Heart right ventricle (tissue), 16 donors: ENCODE measurements around the gene MXI1. TPM values are rescaled to one million over a fixed set of nuclear protein-coding genes. Genes with fewer than 3 reads are reported as not detected.

ENCODE experiments used
- ATAC-seq, 8 donors: fragments of 200-7000 bp; cut with Tn5 transposase; one replicate each; pipeline ENCODE4 v1.9.1; 2020; ENCODE audit warnings: mild to moderate bottlenecking in 8 of 8, moderate library complexity in 8 of 8, moderate number of reproducible peaks in 1 of 8
- DNase-seq, 2 donors: peaks; one replicate each; pipeline ENCODE4 v3.0.0-alpha.2; 2020
- H3K27ac ChIP-seq, 10 donors: fragments of 200-600 bp; sonication (generic) in 2 of 10; one replicate each; pipeline versions ENCODE4 v1.5.0 to v1.8.0; 2020 to 2022; ENCODE audit warnings: mild to moderate bottlenecking in 3 of 10
- H3K27me3 ChIP-seq, 7 donors: fragments of 200-600 bp; one replicate each; pipeline ENCODE4 v1.8.0; 2021 to 2022; ENCODE audit warnings: mild to moderate bottlenecking in 2 of 7
- H3K36me3 ChIP-seq, 9 donors: fragments of 200-600 bp; sonication (generic) in 1 of 9; one replicate each; pipeline versions ENCODE4 v1.5.0 to v1.8.0; 2020 to 2022; ENCODE audit warnings: mild to moderate bottlenecking in 2 of 9
- H3K4me1 ChIP-seq, 9 donors: fragments of 200-600 bp; sonication (generic) in 1 of 9; one replicate each; pipeline versions ENCODE4 v1.5.0 to v1.8.0; 2020 to 2022; ENCODE audit warnings: mild to moderate bottlenecking in 4 of 9
- H3K4me3 ChIP-seq, 10 donors: fragments of 200-600 bp; sonication (generic) in 2 of 10; one replicate each; pipeline versions ENCODE4 v1.5.0 to v1.8.0; 2020 to 2022; ENCODE audit warnings: mild to moderate bottlenecking in 7 of 10, moderate library complexity in 2 of 10
- H3K9me3 ChIP-seq, 11 donors: fragments of 200-600 bp in 10 of 11; sonication (generic) in 2 of 11; one replicate each; pipeline versions ENCODE4 v1.5.0 to v1.8.0; 2013 to 2022; ENCODE audit warnings: mild to moderate bottlenecking in 2 of 11, control low read depth in 1 of 11, moderate library complexity in 1 of 11
- WGBS, 2 donors: extraction: QIAGEN DNeasy Blood & Tissue Kit; methylation state at CpG; one replicate each; pipeline ENCODE4 v1.1.7; 2013; ENCODE audit warnings: inconsistent platforms in 1 of 2; 5-methylcytosine and 5-hydroxymethylcytosine counted together
- intact Hi-C, 10 donors: fragments of 100-400 bp; cut with DNase I; formaldehyde crosslinking; loops; one replicate each; pipeline versions ENCODE4 v1.11.1 to v1.14.2; 2022
- polyA plus RNA-seq, 2 donors: library from polyadenylated mRNA; stranded (reverse); fragments of 200-250 nt; gene quantifications; one replicate each; pipeline ENCODE4 v1.2.3, GENCODE V29; 2013
- total RNA-seq, 10 donors: library from RNA; stranded (reverse); fragmentation: NEBNext Ultra II Directional in 3 of 10; extraction: Animal tissue kit (Norgen Biotek cat#: 25700) in 3 of 10; gene quantifications; one replicate each; pipeline versions ENCODE4 v1.2.1 to v1.2.4, GENCODE V29; 2021 to 2023
- TF ChIP-seq, protein P1 (sequence below), 9 donors: fragments of 200-600 bp; sonication (generic) in 2 of 9; IDR thresholded peaks; one replicate each; pipeline versions ENCODE4 v1.5.0 to v1.8.0; 2021 to 2022; ENCODE audit warnings: antibody characterized with exemption in 9 of 9, mild to moderate bottlenecking in 5 of 9, moderate library complexity in 1 of 9
- donor health status: Arrhythmogenic right ventricular cardiomyopathy.
- donor health status: ischemic (EF 13 %, LVEDD 7.1; RV severe dilation, severe dysfunction).
- donor health status: healthy with polysubstance abuse.
- donor health status: DM: no; HTN: yes; CAD: no.
- donor health status: DM: no; HTN: no; CAD: no.
- donor health status: ischemic (EF 25% LVEDD 6.9; RV normal size, moderate dysfunction).
- donor health status: ischemic (EF 25% LVEDD 5.7; RV mildly dilated, moderate dysfunction).
- donor health status: healthy.
- donor health status: DM: yes; HTN: yes; CAD: no.
- donor health status: Ischemic cardiomyopathy.
- donor health status: ischemic (EF 35%, LVEDD 5.7; RV mildly dilated, moderate dysfunction).
- donor health status: nonischemic (EF 11% LVEDD 7.7; RV severe dilation, severe dysfunction).
- donor health status: DM: yes; HTN: yes; CAD: no.
- donor health status: PGD.
- donor health status: ischemic (EF 29% LVEDD 5.4; RV normal size, mild dysfunction).
- donor health status: nonischemic (EF 23%, LVEDD 6.1; RV moderate dilation, normal function).

The MXI1 gene
- total and polyA plus RNA-seq, 12 donors: 27.3 to 100 (median 61.3) TPM

DNA sequence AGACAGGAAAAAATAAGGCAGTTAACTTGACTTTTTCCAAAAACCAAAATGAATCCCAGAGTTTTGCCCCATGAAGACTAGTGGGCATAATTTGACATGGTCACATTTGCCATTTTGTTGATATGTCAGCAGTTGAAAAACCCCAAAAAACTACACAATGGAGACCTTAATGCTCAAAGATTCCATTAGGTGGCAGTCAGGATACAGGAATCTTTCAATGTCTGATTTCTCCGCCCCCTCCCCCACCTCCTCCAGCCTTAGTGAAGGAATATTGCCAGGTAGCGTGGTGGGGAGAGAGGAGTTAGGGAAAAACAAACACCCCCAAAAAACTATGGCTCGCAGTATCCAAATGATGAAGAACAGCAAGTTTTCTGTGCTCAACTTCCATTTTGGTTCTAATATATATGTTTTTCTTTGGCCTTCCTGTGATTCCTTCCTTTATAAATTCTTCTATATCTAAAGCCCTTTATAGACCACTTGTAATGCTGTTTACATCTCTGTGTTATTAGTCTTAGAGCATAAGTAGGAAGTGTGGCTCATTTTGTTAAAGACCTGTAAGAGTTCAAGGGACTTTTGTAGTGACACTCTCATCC lies 104.0 kb downstream of the MXI1 start:
- no peaks in the 10 kb centered on the region for H3K36me3 ChIP-seq
- ATAC-seq (peak in 7 of 8 donors; percentile 71 to 90 (median 80)), DNase-seq (peak; percentile 17 to 55)
- H3K9me3 ChIP-seq: no peaks in the 10 kb centered on the region
- TF ChIP-seq, protein P1, sequence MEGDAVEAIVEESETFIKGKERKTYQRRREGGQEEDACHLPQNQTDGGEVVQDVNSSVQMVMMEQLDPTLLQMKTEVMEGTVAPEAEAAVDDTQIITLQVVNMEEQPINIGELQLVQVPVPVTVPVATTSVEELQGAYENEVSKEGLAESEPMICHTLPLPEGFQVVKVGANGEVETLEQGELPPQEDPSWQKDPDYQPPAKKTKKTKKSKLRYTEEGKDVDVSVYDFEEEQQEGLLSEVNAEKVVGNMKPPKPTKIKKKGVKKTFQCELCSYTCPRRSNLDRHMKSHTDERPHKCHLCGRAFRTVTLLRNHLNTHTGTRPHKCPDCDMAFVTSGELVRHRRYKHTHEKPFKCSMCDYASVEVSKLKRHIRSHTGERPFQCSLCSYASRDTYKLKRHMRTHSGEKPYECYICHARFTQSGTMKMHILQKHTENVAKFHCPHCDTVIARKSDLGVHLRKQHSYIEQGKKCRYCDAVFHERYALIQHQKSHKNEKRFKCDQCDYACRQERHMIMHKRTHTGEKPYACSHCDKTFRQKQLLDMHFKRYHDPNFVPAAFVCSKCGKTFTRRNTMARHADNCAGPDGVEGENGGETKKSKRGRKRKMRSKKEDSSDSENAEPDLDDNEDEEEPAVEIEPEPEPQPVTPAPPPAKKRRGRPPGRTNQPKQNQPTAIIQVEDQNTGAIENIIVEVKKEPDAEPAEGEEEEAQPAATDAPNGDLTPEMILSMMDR (IDR thresholded peaks at IDR 0.05): peak; percentile 50 to 80 (median 66)
- peak overlapping the region in 2 of 10 donors; percentile 38 to 41 for H3K27ac ChIP-seq
- 1 to 3% methylated on average over 3 of the region's 3 CpGs for WGBS, 2 donors
- intact Hi-C loops: loop anchor here (1.0 to 5.0 kb wide), 11 partner anchors 41 to 291 kb away; partner anchors contain the start of gene DUSP5 (in 1 of the 10)
- H3K4me1 ChIP-seq: peaks cover 0 to 26% (median 1%) of the 10 kb centered on the region in 9 donors
- H3K4me3 ChIP-seq: no peak overlapping the region
- H3K27me3 ChIP-seq: no peaks in the 10 kb centered on the region

- Histone ChIP-seq H3K27ac (no peak overlapping the region), H3K4me3 (no peak overlapping the region), H3K27me3 (no peaks in the 10 kb centered on the region), H3K4me1 (peaks cover 0 to 26% (median 0%) of the 10 kb centered on the region in 9 donors), H3K9me3 (no peaks in the 10 kb centered on the region), H3K36me3 (no peaks in the 10 kb centered on the region)
- TF ChIP-seq, protein P1 (IDR thresholded peaks at IDR 0.05): no peak
- no peak for ATAC-seq
- no peak for DNase-seq
- WGBS, 2 donors: 50 to 62% methylated on average over 2 of the region's 2 CpGs
- intact Hi-C loops: loop anchor here in 8 of 10 donors (5.0 kb wide), 7 partner anchors 40 to 290 kb away; partner anchors contain the start of gene DUSP5 (in 1 of the 8)
These were observed 104.8 kb downstream of the MXI1 start for GRCh38 chr10:110312206-110312605.

- Histone ChIP-seq H3K9me3 (no peaks in the 10 kb centered on the region), H3K27ac (no peak overlapping the region), H3K4me3 (no peak overlapping the region), H3K36me3 (no peaks in the 10 kb centered on the region), H3K4me1 (peaks cover 0 to 26% (median 0%) of the 10 kb centered on the region in 9 donors), H3K27me3 (no peaks in the 10 kb centered on the region)
- DNase-seq (no peak), ATAC-seq (no peak)
- WGBS, 2 donors: 76 to 82% methylated on average over 2 of the region's 2 CpGs
- TF ChIP-seq, protein P1 (IDR thresholded peaks at IDR 0.05): no peak
- intact Hi-C loops: loop anchor here in 8 of 10 donors (5.0 kb wide), 7 partner anchors 39 to 289 kb away; partner anchors contain the start of gene DUSP5 (in 1 of the 8)
These were observed 106.3 kb downstream of the MXI1 start for GRCh38 chr10:110313674-110314073.

DNA sequence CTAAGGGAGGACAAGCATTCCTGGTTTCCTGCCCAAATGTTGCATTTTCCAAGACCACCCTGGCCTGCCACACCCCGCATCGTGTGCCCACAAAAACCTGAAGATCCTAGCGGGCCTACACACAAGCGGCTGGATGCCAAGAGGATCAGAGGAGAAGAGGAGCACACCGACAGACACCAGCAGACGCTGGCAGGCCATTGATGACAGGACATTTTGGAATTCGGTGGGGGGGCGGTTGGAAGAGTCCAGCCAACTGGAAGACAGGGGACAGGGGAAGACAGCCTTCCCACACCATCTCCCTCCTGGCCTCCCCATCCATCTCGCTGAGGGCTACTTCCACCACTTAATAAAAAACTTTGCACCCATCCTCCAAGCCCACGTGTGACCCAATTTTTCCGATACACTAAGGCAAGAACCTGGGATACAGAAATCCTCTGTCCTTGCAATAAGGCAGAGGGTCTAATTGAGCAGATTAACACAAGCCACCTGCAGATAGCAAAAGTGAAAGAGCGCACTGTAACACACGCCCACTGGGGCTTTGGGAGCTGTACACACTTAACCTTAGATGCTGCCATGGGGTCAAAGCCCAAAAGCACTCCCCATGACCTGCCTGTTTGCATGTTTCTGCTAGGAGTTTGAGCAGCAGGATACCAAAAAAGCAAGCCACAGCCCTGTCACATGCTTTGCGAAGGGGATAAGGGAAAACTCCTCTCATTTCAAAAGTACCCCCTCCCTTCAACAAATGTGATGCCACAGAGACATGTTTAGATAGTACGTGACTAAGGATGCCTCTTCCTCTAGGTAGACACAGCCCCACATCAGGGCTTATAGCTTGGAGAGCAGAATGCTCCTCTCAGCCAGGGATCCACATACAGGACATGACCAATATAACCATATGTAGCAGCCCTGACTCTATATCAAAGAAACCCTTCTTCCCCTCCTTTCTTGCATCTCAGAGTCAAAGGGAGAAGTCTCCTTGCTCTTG lies 110.8 kb downstream of the MXI1 start:
- intact Hi-C loops: loop anchor here in 2 of 10 donors (5.0 kb wide), 2 partner anchors 34 to 229 kb away; no protein-coding TSS in a partner anchor

More for the DNA sequence above, 110.8 kb downstream of the MXI1 start:
- TF ChIP-seq, protein P1 (IDR thresholded peaks at IDR 0.05): no peak
- no peaks in the 10 kb centered on the region for H3K4me1 ChIP-seq
- no peak overlapping the region for H3K27ac ChIP-seq
- WGBS, 2 donors: 90% methylated on average over 15 of the region's 15 CpGs
- peaks cover 0 to 24% (median 13%) of the 10 kb centered on the region in 11 donors for H3K9me3 ChIP-seq
- no peak for ATAC-seq
- H3K36me3 ChIP-seq: no peaks in the 10 kb centered on the region
- H3K4me3 ChIP-seq: no peak overlapping the region
- DNase-seq: no peak
- no peaks in the 10 kb centered on the region for H3K27me3 ChIP-seq
